SU-DHL-6 (cell line): Measurements from ENCODE around the gene TET3.

Source experiments
- H2AFZ ChIP-seq: fragments of 200-600 bp; sonication (generic); 2 replicates; pipeline ENCODE4 v1.6.1; 2014; ENCODE audit warnings: low read depth, mild to moderate bottlenecking, moderate library complexity, mixed read lengths, antibody characterized with exemption, low read length; ENCODE audit not compliant: severe bottlenecking
- H3F3A ChIP-seq: fragments of 200-600 bp; shearing (Covaris generic); 2 replicates; pipeline ENCODE4 v1.6.0; 2016; ENCODE audit warnings: antibody characterized with exemption, mild to moderate bottlenecking; ENCODE audit not compliant: insufficient read depth
- H3K27ac ChIP-seq: fragments of 200-600 bp; sonication (generic); 2 replicates; pipeline ENCODE4 v1.5.1; 2016; ENCODE audit warnings: low read depth, mild to moderate bottlenecking, low read length, moderate library complexity, mixed read lengths
- H3K27me3 ChIP-seq: fragments of 200-600 bp; sonication (generic), shearing (Covaris generic); 2 replicates; pipeline ENCODE4 v1.6.0; 2014; ENCODE audit warnings: mild to moderate bottlenecking, low read length
- H3K36me3 ChIP-seq: fragments of 200-600 bp; sonication (generic); 2 replicates; pipeline ENCODE4 v1.6.1; 2014; ENCODE audit warnings: mild to moderate bottlenecking, low read length, mixed read lengths
- H3K4me2 ChIP-seq: fragments of 300-600, 200-600 bp; shearing (Covaris generic), sonication (generic); 2 replicates; pipeline ENCODE4 v1.6.0; 2014; ENCODE audit warnings: low read length, low read depth, mild to moderate bottlenecking; ENCODE audit not compliant: poor library complexity, severe bottlenecking
- H3K4me3 ChIP-seq: fragments of 200-600 bp; sonication (generic); 2 replicates; pipeline ENCODE4 v1.5.1; 2014; ENCODE audit warnings: antibody characterized with exemption, low read length, mild to moderate bottlenecking, mixed read lengths; ENCODE audit not compliant: insufficient read depth, poor library complexity, severe bottlenecking
- H3K79me2 ChIP-seq: fragments of 200-600 bp; sonication (generic); 2 replicates; pipeline ENCODE4 v1.6.1; 2014; ENCODE audit warnings: mild to moderate bottlenecking, low read length, moderate library complexity; ENCODE audit not compliant: insufficient read depth
- H3K9ac ChIP-seq: fragments of 200-600 bp; sonication (generic); 2 replicates; pipeline ENCODE4 v1.7.0; 2014; ENCODE audit warnings: mild to moderate bottlenecking, low read length
- H3K9me2 ChIP-seq: fragments of 200-600 bp; sonication (generic); replicated peaks from 2 replicates; pipeline ENCODE4 v1.6.1; 2014; ENCODE audit warnings: low read length; ENCODE audit not compliant: insufficient read depth
- H3K9me3 ChIP-seq: fragments of 200-600 bp; sonication (generic); 2 replicates; pipeline ENCODE4 v1.6.1; 2014; ENCODE audit warnings: low read length, mixed read lengths; ENCODE audit not compliant: insufficient read depth
- H4K20me1 ChIP-seq: fragments of 200-600 bp; sonication (generic); 2 replicates; pipeline ENCODE4 v1.6.1; 2014; ENCODE audit warnings: low read depth, mild to moderate bottlenecking, antibody characterized with exemption, low read length, moderate library complexity, mixed read lengths
- EZH2phosphoT487 ChIP-seq: fragments of 200-600 bp; sonication (generic), shearing (Covaris generic); conservative IDR thresholded peaks from 2 replicates; pipeline ENCODE4 v1.6.1; 2018; ENCODE audit warnings: mild to moderate bottlenecking, antibody characterized with exemption, low read length, moderate library complexity, mixed read lengths
- TF ChIP-seq, protein P1 (sequence below): fragments of 200-600 bp; sonication (generic); IDR thresholded peaks from one replicate; pipeline ENCODE4 v1.5.1; 2017; ENCODE audit warnings: antibody characterized with exemption, mild to moderate bottlenecking, low read length, moderate library complexity; ENCODE audit not compliant: insufficient read depth, poor library complexity, severe bottlenecking

The TET3 gene

DNA sequence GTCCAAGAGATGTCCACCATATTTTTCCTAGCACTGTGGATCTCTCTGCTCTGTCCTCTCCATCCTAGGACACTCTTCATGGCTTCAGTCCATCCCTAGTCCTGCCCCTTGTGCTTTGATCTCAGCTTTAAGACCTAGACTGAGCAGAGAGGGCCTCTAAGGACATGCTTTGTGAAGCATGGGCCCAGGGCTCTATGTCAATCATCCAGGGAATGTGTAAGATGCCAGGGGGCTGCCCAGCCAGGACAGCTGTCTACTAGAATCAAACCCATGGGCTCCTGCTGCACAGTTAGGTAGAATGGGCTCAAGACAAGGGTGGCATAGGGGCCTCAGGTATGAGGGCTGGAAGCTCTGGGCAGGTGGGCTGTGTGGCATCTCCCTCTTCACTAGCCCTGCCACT is 24.9 kb downstream of the TET3 start:
- TF ChIP-seq, protein P1, sequence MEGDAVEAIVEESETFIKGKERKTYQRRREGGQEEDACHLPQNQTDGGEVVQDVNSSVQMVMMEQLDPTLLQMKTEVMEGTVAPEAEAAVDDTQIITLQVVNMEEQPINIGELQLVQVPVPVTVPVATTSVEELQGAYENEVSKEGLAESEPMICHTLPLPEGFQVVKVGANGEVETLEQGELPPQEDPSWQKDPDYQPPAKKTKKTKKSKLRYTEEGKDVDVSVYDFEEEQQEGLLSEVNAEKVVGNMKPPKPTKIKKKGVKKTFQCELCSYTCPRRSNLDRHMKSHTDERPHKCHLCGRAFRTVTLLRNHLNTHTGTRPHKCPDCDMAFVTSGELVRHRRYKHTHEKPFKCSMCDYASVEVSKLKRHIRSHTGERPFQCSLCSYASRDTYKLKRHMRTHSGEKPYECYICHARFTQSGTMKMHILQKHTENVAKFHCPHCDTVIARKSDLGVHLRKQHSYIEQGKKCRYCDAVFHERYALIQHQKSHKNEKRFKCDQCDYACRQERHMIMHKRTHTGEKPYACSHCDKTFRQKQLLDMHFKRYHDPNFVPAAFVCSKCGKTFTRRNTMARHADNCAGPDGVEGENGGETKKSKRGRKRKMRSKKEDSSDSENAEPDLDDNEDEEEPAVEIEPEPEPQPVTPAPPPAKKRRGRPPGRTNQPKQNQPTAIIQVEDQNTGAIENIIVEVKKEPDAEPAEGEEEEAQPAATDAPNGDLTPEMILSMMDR, result no peak
- TF ChIP-seq EZH2phosphoT487, result no peak
- Histone ChIP-seq H3K36me3 (no peaks in the 10 kb centered on the region), H4K20me1 (no peaks in the 10 kb centered on the region; the same call in 1 of the 2 replicates), H3K27me3 (no peaks in the 10 kb centered on the region), H3F3A (0 out of 2 replicates have a peak, but pooled peaks cover 8% of the 10 kb centered on the region), H2AFZ (no peak overlapping the region), H3K27ac (no peak overlapping the region), H3K9me2 (no peaks in the 10 kb centered on the region), H3K4me3 (no peak overlapping the region), H3K9me3 (no peaks in the 10 kb centered on the region), H3K4me2 (no peak overlapping the region), H3K79me2 (peaks cover 79% of the 10 kb centered on the region), H3K9ac (no peak overlapping the region)

DNA sequence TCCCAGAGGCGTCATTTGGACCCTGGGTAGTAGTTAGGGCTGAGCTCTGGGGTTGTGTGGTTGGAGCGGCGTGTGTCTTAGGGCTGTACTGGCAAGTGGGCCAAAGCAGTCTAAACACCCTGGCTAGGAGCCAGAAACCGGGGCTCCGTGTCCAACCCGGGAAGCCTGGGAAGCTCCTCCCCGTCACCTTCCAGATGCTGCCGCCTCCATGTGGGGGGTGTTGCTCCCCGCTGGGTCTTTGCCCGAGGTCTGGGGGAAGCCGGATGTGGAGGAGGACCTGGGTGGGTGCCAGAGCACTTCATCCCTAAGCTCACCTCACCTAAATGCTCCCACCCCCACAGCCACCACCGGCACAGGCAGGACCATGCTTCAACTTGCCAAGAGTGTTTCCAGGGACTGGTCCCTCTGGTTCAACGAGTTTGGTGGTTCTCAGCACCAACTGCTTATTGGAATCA is 25.4 kb downstream of the TET3 start:
- Histone ChIP-seq H3K4me3 (no peak overlapping the region), H3K9me3 (no peaks in the 10 kb centered on the region), H3K27me3 (no peaks in the 10 kb centered on the region), H3K79me2 (peaks cover 79% of the 10 kb centered on the region), H3F3A (0 out of 2 replicates have a peak, but pooled peaks cover 8% of the 10 kb centered on the region), H3K9ac (no peak overlapping the region), H3K36me3 (no peaks in the 10 kb centered on the region), H4K20me1 (no peaks in the 10 kb centered on the region; the same call in 1 of the 2 replicates), H3K9me2 (no peaks in the 10 kb centered on the region), H2AFZ (no peak overlapping the region), H3K27ac (no peak overlapping the region), H3K4me2 (no peak overlapping the region)
- TF ChIP-seq, protein P1, result no peak
- no peak for TF ChIP-seq EZH2phosphoT487

DNA sequence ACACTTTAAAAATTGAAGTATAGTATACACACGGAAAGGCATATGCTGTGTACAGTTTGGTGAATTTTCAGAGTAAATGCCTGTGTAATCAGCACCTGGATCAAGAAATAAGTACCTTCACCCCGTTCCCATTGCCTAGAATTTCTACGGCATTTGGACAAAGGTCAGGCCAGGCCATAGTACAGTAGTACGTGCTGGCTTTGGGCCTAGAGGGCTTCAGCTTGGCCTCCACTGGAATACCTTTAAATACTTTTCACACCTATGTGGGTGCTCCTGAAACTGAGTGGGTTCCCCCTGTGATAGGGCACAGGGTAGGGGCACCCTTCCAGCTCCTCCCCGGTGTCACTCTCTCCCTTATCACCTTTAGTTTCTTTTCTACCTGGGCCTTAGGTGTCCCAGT is 26.5 kb downstream of the TET3 start:
- Histone ChIP-seq H3F3A (0 out of 2 replicates have a peak, but pooled peaks cover 8% of the 10 kb centered on the region), H3K27me3 (no peaks in the 10 kb centered on the region), H3K9me3 (no peaks in the 10 kb centered on the region), H4K20me1 (peaks cover 5% of the 10 kb centered on the region; the same call in 1 of the 2 replicates), H3K9me2 (no peaks in the 10 kb centered on the region), H3K4me3 (no peak overlapping the region), H2AFZ (no peak overlapping the region), H3K36me3 (no peaks in the 10 kb centered on the region), H3K4me2 (no peak overlapping the region), H3K79me2 (peaks cover 80% of the 10 kb centered on the region), H3K9ac (no peak overlapping the region), H3K27ac (no peak overlapping the region)
- no peak for TF ChIP-seq EZH2phosphoT487
- TF ChIP-seq, protein P1, result no peak
